ENCODE measurements around the gene IFT80.

- TF ChIP-seq CTCF (IDR thresholded peaks at IDR 0.05) (no peak), IRF3 (IDR thresholded peaks at IDR 0.05; ENCODE audit: low read depth, low read length) (no peak), POLR2AphosphoS5 (IDR thresholded peaks at IDR 0.05; ENCODE audit: low read depth, low read length) (no peak), REST (IDR thresholded peaks at IDR 0.05; ENCODE audit: low read depth, low read length) (no peak), RFX5 (IDR thresholded peaks at IDR 0.05; ENCODE audit: low read length) (no peak), TEAD4 (IDR thresholded peaks at IDR 0.05; ENCODE audit: borderline replicate concordance, insufficient read depth) (no peak)
Measured at GRCh38 chr3:160280836-160281235, 118.2 kb downstream of the IFT80 start.
